ENCODE data around the gene BTK.

DNA sequence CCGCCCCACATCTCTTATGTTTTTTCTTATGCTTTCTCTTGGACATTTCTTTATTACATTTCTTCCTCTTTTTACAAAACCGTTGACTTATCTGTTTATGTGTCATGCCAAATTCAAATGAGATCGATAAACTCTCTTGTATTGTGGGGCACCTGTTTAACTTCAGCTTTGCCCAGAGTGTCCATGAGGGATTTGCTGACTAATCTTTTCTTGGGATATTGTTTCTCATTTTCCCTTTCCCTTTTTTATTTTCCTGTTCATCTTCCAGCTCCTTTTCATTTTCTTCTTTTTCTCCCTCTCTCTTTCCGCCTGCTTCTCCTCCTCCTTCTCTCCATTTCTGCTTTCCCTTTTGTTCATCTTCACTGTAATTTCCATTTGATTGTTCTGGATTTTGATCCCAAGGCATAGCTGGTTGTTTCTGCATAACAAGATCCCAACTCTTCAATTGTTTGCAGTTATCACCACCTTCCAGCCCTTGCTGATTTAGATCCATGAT, 48.2 kb downstream of the BTK start:
- TF ChIP-seq, protein P1, sequence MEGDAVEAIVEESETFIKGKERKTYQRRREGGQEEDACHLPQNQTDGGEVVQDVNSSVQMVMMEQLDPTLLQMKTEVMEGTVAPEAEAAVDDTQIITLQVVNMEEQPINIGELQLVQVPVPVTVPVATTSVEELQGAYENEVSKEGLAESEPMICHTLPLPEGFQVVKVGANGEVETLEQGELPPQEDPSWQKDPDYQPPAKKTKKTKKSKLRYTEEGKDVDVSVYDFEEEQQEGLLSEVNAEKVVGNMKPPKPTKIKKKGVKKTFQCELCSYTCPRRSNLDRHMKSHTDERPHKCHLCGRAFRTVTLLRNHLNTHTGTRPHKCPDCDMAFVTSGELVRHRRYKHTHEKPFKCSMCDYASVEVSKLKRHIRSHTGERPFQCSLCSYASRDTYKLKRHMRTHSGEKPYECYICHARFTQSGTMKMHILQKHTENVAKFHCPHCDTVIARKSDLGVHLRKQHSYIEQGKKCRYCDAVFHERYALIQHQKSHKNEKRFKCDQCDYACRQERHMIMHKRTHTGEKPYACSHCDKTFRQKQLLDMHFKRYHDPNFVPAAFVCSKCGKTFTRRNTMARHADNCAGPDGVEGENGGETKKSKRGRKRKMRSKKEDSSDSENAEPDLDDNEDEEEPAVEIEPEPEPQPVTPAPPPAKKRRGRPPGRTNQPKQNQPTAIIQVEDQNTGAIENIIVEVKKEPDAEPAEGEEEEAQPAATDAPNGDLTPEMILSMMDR (IDR thresholded peaks at IDR 0.05; ENCODE audit: low read depth, low read length), result no peak
- no peak for TF ChIP-seq POLR2A (IDR thresholded peaks at IDR 0.05; ENCODE audit: extremely low read depth, insufficient read length)
